Transverse colon (tissue), 4 donors: ENCODE data around the gene NRN1L. TPM values are rescaled to one million over a fixed set of nuclear protein-coding genes. Genes with fewer than 3 reads are reported as not detected.

Experiments used
- DNase-seq: peaks from one replicate; pipeline ENCODE4 v3.0.0-alpha.2; 2019
- H3K27ac ChIP-seq, 4 donors: fragments of 200-600 bp; sonication (generic); 2 replicates each; pipeline ENCODE4 v1.5.1; 2016 to 2018; ENCODE audit warnings: inconsistent platforms in 4 of 4
- H3K27me3 ChIP-seq: fragments of 200-600 bp; sonication (generic); 2 replicates; pipeline ENCODE4 v1.5.1; 2017; ENCODE audit warnings: inconsistent platforms
- H3K36me3 ChIP-seq, 4 donors: fragments of 200-600 bp; sonication (generic); 2 replicates each; pipeline ENCODE4 v1.5.1; 2017 to 2019; ENCODE audit warnings: inconsistent platforms in 4 of 4
- H3K4me1 ChIP-seq, 4 donors: fragments of 200-600 bp; sonication (generic); 2 replicates each; pipeline ENCODE4 v1.5.1; 2017 to 2020; ENCODE audit warnings: inconsistent platforms in 4 of 4
- H3K4me3 ChIP-seq, 4 donors: fragments of 200-600 bp; sonication (generic); 1 replicate in 1 of 4; 2 replicates in 3 of 4; pipeline versions ENCODE4 v1.5.1 to v1.6.1; 2017 to 2019; ENCODE audit warnings: inconsistent platforms in 4 of 4
- H3K9me3 ChIP-seq, 2 donors: fragments of 200-600 bp; sonication (generic); 2 replicates each; pipeline ENCODE4 v1.5.1; 2017 to 2019; ENCODE audit warnings: inconsistent platforms in 2 of 2
- EP300 ChIP-seq: sonication (generic); formaldehyde crosslinking; IDR thresholded peaks from one replicate; pipeline ENCODE4 v1.6.1; 2017; ENCODE audit warnings: antibody characterized with exemption, low read depth
- POLR2A ChIP-seq: fragments of 450-650 bp; IDR thresholded peaks from one replicate; pipeline ENCODE4 v1.6.1; 2016; ENCODE audit warnings: antibody characterized with exemption, mild to moderate bottlenecking, moderate library complexity
- POLR2AphosphoS5 ChIP-seq, 3 donors: sonication (generic); formaldehyde crosslinking; IDR thresholded peaks; one replicate each; pipeline ENCODE4 v1.6.1; 2016; ENCODE audit warnings: antibody characterized with exemption in 3 of 3
- WGBS, 2 donors: methylation state at CpG; one replicate each; pipeline ENCODE4 v1.1.5; 2018; ENCODE audit warnings: low coverage in 1 of 2; 5-methylcytosine and 5-hydroxymethylcytosine counted together
- in situ Hi-C, 4 donors: fragments of 200-750 bp; cut with MboI; loops; one replicate each; pipeline versions ENCODE4 v1.15.0 to v1.15.1; 2017; ENCODE audit warnings: low sequenced_read_pairs in 3 of 4, low pct_ligation_motif_present in 1 of 4, low pct_unique_long_range_greater_than_20kb in 1 of 4
- intact Hi-C: fragments of 100-400 bp; cut with DNase I; formaldehyde crosslinking; loops from one replicate; pipeline ENCODE4 v1.15.1; 2023; ENCODE audit warnings: low total_unique reads
- total RNA-seq, 4 donors: library from RNA; depleted of rRNA; stranded (reverse); fragments of >200 nt; gene quantifications; one replicate each; pipeline ENCODE4 v1.1.0, GENCODE V29; 2016
- TF ChIP-seq, protein P1 (sequence below), 5 experiments: fragments of 200-600 bp in 3 of 5; fragments of 450-650 bp in 2 of 5; sonication (generic) in 3 of 5; IDR thresholded peaks; 1 replicate in 2 of 5; 2 replicates in 3 of 5; pipeline ENCODE4 v1.5.1; 2016 to 2017; ENCODE audit warnings: antibody characterized with exemption in 5 of 5, inconsistent platforms in 3 of 5, mild to moderate bottlenecking in 2 of 5, moderate library complexity in 1 of 5

The NRN1L gene
- total RNA-seq, 4 donors from 2014 or later: 2.5 TPM; not detected in 3

DNA sequence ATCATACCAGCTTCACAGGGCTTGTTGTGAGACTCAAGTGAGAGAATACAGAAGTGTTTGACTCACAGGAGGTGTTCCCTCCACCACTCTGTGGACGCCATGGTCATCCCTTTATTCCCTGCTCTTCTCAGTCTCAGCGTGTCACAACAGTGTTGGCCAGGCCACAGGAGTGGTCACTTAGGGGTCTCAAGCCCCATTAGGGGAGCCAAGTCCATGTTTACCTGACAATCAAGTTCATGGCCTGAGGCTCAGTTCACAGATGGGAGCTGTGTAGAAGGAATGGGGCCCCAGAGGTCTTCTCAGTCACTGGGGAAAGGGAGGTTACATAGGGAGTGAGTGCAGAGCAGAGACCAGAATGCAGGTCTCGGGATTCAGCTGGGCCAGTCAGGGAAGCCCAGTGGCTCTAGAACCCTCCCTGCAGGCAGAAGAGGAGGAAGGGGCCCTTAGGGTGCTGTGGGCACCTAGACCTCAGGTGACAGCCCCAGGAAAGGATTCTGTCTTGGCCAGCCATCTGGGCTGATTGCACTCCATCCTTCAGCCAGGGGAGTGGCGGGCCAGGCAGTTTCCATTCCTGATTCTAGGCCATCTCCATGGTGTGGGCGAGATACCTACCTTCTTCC is 27.6 kb upstream of the NRN1L start:
- Histone ChIP-seq H3K4me3 (no peak overlapping the region), H3K27me3 (no peaks in the 10 kb centered on the region), H3K36me3 (no peaks in the 10 kb centered on the region), H3K4me1 (peaks cover 9 to 42% (median 28%) of the 10 kb centered on the region in 4 donors), H3K27ac (peak overlapping the region; percentile 71 to 76 (median 76)), H3K9me3 (no peaks in the 10 kb centered on the region)
- TF ChIP-seq POLR2A (no peak), EP300 (no peak), POLR2AphosphoS5 (IDR thresholded peaks at IDR 0.05) (no peak)
- TF ChIP-seq, protein P1, sequence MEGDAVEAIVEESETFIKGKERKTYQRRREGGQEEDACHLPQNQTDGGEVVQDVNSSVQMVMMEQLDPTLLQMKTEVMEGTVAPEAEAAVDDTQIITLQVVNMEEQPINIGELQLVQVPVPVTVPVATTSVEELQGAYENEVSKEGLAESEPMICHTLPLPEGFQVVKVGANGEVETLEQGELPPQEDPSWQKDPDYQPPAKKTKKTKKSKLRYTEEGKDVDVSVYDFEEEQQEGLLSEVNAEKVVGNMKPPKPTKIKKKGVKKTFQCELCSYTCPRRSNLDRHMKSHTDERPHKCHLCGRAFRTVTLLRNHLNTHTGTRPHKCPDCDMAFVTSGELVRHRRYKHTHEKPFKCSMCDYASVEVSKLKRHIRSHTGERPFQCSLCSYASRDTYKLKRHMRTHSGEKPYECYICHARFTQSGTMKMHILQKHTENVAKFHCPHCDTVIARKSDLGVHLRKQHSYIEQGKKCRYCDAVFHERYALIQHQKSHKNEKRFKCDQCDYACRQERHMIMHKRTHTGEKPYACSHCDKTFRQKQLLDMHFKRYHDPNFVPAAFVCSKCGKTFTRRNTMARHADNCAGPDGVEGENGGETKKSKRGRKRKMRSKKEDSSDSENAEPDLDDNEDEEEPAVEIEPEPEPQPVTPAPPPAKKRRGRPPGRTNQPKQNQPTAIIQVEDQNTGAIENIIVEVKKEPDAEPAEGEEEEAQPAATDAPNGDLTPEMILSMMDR (IDR thresholded peaks at IDR 0.05): no peak
- no peak for DNase-seq
- in situ Hi-C loops (no loop called here), intact Hi-C loops (no loop called here)
- 83 to 95% methylated on average over 1 to 5 of the region's 5 CpGs for WGBS, 2 donors

DNA sequence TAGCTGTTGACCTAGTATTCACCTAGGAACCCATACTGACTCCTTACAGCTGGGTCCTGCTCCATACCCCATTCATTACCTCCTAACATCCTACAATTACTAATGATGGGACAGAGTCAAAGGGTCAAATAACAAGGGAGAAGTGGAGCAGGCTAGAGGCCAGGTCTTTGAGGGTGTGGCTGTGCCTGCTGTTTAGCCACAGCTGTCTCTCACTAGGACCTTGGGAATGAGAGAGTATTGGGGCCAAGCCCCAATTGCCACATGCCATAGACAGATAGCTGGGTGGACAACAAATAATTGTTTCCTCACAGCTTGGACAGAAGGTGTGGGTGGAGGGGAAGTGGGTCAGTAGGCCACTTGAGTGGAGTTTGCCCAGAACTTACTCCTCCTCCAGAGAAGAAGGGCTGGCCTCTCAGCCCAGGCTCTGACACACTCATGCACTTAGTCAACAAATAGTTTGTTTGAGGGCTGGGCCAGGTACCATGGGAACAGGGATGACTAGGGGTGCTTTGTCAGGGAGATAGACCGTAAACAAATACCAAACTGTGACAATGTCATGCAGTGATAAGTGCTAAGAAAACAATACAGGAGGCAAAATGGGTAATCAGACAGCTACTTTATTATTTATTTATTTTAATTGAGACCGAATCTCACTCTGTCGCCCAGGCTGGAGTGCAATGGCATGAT is 27.0 kb upstream of the NRN1L start:
- Histone ChIP-seq H3K4me1 (peaks cover 9 to 47% (median 31%) of the 10 kb centered on the region in 4 donors), H3K27ac (peak overlapping the region; percentile 75 to 84 (median 76)), H3K36me3 (no peaks in the 10 kb centered on the region), H3K27me3 (no peaks in the 10 kb centered on the region), H3K9me3 (no peaks in the 10 kb centered on the region), H3K4me3 (no peak overlapping the region)
- intact Hi-C loops (no loop called here), in situ Hi-C loops (no loop called here)
- WGBS, 2 donors: 27 to 56% methylated on average over 3 of the region's 3 CpGs
- peak; percentile 75 for DNase-seq
- TF ChIP-seq, protein P1 (IDR thresholded peaks at IDR 0.05): no peak
- peak; percentile 16 for TF ChIP-seq EP300
- TF ChIP-seq POLR2AphosphoS5 (IDR thresholded peaks at IDR 0.05): peak in 2 of 3 donors; percentile 63 to 64
- no peak for TF ChIP-seq POLR2A

DNA sequence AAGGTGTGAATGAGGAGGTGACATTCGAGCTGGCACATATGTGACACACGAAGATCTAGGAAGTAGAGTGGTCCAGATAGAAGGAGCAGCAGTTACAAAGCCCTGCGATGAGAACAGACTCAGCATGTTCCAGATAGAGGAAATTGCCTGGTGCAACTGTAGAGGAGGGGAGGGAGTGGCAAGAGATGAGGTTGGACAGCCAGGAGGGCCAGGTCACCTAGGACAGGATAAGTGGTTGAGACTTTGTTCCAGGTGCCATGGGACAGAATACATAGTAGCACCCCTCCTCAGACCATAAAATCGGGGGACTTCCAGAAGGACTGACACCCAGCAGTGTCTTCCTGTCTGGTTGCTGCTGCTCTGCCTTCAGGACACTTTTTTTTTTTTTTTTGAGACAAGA is 26.2 kb upstream of the NRN1L start:
- 63 to 100% methylated on average over 1 to 4 of the region's 4 CpGs for WGBS, 2 donors
- Histone ChIP-seq H3K4me3 (no peak overlapping the region), H3K27ac (peak overlapping the region; percentile 74 to 84 (median 76)), H3K36me3 (no peaks in the 10 kb centered on the region), H3K4me1 (peaks cover 9 to 53% (median 33%) of the 10 kb centered on the region in 4 donors), H3K27me3 (no peaks in the 10 kb centered on the region), H3K9me3 (no peaks in the 10 kb centered on the region)
- intact Hi-C loops (no loop called here), in situ Hi-C loops (no loop called here)
- TF ChIP-seq EP300 (no peak), POLR2AphosphoS5 (IDR thresholded peaks at IDR 0.05) (no peak), POLR2A (no peak)
- TF ChIP-seq, protein P1 (IDR thresholded peaks at IDR 0.05): no peak
- DNase-seq: peak; percentile 26

DNA sequence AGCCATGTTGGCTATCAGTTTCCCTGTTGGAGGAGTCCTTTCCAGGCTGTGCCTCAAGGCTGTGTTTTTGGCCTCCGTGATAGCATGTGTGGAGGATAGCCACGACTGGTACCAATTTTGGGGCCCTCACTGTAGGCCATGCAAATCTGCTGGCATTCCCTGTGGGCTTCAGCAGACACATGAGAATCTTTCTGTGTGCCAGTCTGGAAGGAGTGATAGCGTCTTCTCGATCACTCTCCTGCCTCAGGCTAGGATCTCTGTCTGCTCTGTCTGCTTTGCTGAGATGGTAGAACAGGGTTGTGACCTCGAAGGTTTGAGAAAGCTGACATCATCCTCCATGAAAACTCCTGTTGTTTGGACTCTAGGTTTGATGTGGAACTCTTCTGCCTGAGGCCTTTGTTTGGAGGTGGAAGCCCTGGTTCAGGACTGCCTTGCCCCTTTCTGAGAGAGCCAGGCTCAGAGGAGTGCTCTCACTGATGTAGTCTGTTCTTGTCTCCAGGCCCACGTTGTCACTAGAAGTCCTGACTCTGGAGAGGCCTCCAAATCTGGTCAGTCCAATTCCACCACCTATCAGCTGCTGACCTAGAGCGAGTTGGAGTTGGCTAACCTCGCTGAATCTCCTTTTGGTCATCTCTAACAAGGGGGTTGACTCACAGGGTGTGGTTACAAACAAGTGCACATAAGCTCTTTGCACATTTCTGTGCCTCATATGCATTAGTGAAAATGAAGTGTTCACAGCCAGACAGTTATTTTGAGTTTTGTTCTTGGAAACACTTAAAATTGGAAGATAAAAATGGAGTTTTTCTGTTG is 23.9 kb upstream of the NRN1L start:
- in situ Hi-C loops: no loop called here
- TF ChIP-seq, protein P1 (IDR thresholded peaks at IDR 0.05): no peak
- no peak for TF ChIP-seq POLR2A
- Histone ChIP-seq H3K4me1 (peaks cover 9 to 53% (median 30%) of the 10 kb centered on the region in 4 donors), H3K9me3 (no peaks in the 10 kb centered on the region), H3K27me3 (no peaks in the 10 kb centered on the region), H3K36me3 (no peaks in the 10 kb centered on the region), H3K4me3 (no peak overlapping the region), H3K27ac (peak overlapping the region in 2 of 4 donors; percentile 1 to 6)
- DNase-seq: no peak
- 87 to 90% methylated on average over 2 to 8 of the region's 8 CpGs for WGBS, 2 donors
- intact Hi-C loops: no loop called here
